HEK293 (cell line): ENCODE measurements around the gene TTC27.

Experiments used
- CTCF ChIP-seq: fragments of 450-650 bp; formaldehyde crosslinking; IDR thresholded peaks from 2 replicates; pipeline ENCODE4 v1.5.1; 2016; ENCODE audit warnings: missing biosample characterization, missing genetic modification characterization
- GLIS2 ChIP-seq: fragments of 450-650 bp; formaldehyde crosslinking; IDR thresholded peaks from 2 replicates; pipeline ENCODE4 v1.5.1; 2016; ENCODE audit warnings: missing biosample characterization, missing genetic modification characterization
- SETDB1 ChIP-seq: IDR thresholded peaks from one replicate; pipeline ENCODE4 v1.6.1; 2017; ENCODE audit warnings: mild to moderate bottlenecking, low read length, moderate library complexity, mixed read lengths; ENCODE audit not compliant: insufficient read length
- ZNF184 ChIP-seq: fragments of 450-650 bp; IDR thresholded peaks from 2 replicates; pipeline ENCODE4 v1.5.1; 2018; ENCODE audit warnings: missing biosample characterization, mild to moderate bottlenecking, missing genetic modification characterization
- ZNF274 ChIP-seq, 2 experiments: fragments of 200-500 bp in 1 of 2; fragments of 450-650 bp in 1 of 2; sonication (Bioruptor generic) in 1 of 2; formaldehyde crosslinking in 1 of 2; IDR thresholded peaks; 2 replicates each; pipeline versions ENCODE4 v1.5.1 to v1.6.1; 2014 to 2016; ENCODE audit warnings: borderline replicate concordance in 1 of 2, inconsistent platforms in 1 of 2, low read length in 1 of 2, missing biosample characterization in 1 of 2, missing genetic modification characterization in 1 of 2
- ZNF341 ChIP-seq: fragments of 450-650 bp; formaldehyde crosslinking; IDR thresholded peaks from 2 replicates; pipeline ENCODE4; 2016; ENCODE audit warnings: low read depth, missing biosample characterization, missing genetic modification characterization

- TF ChIP-seq CTCF (tag by site-specific recombination) (no peak), SETDB1 (no peak), ZNF274 (IDR thresholded peaks at IDR 0.05; ENCODE audit: low read length) (no peak), ZNF274 (tag by site-specific recombination; IDR thresholded peaks at IDR 0.05; ENCODE audit: borderline replicate concordance) (no peak), ZNF341 (no peak), GLIS2 (tag by site-specific recombination) (no peak), ZNF184 (tag by site-specific recombination) (no peak)
Observed at GRCh38 chr2:32820088-32820487, 192.2 kb downstream of the TTC27 start.
